Measurements from ENCODE around the gene VEGFA.

- TF ChIP-seq, protein P1, sequence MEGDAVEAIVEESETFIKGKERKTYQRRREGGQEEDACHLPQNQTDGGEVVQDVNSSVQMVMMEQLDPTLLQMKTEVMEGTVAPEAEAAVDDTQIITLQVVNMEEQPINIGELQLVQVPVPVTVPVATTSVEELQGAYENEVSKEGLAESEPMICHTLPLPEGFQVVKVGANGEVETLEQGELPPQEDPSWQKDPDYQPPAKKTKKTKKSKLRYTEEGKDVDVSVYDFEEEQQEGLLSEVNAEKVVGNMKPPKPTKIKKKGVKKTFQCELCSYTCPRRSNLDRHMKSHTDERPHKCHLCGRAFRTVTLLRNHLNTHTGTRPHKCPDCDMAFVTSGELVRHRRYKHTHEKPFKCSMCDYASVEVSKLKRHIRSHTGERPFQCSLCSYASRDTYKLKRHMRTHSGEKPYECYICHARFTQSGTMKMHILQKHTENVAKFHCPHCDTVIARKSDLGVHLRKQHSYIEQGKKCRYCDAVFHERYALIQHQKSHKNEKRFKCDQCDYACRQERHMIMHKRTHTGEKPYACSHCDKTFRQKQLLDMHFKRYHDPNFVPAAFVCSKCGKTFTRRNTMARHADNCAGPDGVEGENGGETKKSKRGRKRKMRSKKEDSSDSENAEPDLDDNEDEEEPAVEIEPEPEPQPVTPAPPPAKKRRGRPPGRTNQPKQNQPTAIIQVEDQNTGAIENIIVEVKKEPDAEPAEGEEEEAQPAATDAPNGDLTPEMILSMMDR (conservative IDR thresholded peaks at IDR 0.05): no peak
- no peak for TF ChIP-seq ZFX (IDR thresholded peaks at IDR 0.05)
Measured at GRCh38 chr6:43729537-43729936, 40.5 kb upstream of the VEGFA start.
